ENCODE data around the gene DCDC2C.

Gene DCDC2C

GRCh38 chr2:3747032-3747654, 43.8 kb downstream of the DCDC2C start:
- no peak for DNase-seq

- DNase-seq, result no peak
Measured at GRCh38 chr2:3747826-3748225, 44.5 kb downstream of the DCDC2C start.

GRCh38 chr2:3749201-3749600, 45.8 kb downstream of the DCDC2C start:
- no peak for DNase-seq

- no peak for DNase-seq
Measured at GRCh38 chr2:3751251-3751650, 47.9 kb downstream of the DCDC2C start.

- no peak for DNase-seq
Measured at GRCh38 chr2:3751806-3752205, 48.4 kb downstream of the DCDC2C start.

DNA sequence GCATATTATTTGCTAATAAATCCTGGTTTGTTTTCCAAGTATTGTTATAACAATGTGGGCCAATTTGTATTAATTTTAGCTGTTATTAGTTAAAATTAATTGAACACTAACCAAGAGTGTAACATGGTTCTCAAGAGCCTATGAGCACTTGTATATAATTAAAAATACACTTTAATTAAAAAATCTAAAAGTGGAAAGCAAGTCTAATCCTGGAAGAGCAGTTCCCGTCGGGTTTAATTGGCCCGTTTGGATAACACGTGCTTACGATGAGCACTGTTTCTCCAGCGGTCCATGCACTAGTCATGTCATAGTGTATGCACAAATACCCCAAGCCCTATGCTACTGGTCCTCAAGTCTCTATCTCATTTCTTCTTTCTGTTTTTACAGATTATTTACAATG, 49.0 kb downstream of the DCDC2C start:
- DNase-seq, result no peak

- no peak for DNase-seq
Measured at GRCh38 chr2:3753561-3753960, 50.2 kb downstream of the DCDC2C start.

DNA sequence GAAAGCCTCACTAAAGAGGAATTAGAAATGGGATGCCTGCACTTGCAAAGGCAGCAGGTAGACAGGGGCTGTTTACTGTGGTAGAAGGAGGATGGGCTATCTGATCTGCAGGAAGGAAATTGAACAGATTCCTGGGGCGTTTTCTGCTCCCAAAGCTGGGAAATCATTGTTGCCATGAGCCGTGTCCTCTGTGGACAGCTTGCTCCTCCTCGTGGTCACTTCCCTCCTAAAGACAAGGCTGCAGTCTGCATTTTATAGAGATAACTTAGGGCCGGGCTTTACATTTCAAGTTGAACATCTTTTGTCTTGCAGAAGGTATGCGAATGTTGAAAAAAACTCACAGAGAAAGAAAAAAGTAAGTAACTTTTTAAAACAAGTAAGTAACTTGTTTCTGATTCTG, 50.9 kb downstream of the DCDC2C start:
- no peak for DNase-seq

- no peak for DNase-seq
Measured at GRCh38 chr2:3754795-3755194, 51.4 kb downstream of the DCDC2C start.

DNA sequence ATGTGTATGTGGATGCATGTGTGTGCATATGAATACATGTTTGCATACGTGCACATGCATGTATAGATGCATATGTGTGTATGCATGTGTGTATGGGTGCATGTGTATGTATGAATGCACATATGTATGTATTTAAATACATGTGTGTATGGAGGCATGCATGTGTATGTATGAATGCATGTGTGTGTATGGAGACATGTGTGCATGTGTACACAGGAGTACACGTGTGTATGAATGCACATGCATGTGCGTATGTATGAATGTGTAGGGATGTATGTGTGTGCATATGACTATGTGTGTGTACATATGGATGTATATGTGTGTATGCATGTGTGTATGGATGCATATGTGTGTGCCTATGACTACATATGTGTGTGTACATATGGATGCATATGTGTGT, 51.9 kb downstream of the DCDC2C start:
- DNase-seq, result no peak

DNA sequence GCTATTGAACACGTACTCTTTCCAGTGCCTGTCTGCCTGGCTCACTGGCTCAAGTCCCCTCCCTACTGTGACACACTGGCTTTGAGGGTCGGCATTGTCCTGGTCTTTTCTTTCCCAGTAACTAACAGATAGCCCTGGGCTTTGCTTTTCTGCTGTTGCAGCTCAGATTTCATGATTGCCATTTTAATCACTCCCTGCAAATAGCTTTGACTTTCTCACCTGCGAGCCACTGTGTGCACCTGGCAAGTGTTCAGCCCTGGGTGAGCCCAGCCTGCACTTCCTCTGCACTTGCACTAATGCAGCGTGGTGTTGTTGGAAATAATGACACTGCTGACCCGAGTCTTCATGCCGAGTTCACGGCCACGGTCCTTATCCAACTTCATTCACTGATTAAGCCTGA, 52.9 kb downstream of the DCDC2C start:
- DNase-seq, result no peak

DNA sequence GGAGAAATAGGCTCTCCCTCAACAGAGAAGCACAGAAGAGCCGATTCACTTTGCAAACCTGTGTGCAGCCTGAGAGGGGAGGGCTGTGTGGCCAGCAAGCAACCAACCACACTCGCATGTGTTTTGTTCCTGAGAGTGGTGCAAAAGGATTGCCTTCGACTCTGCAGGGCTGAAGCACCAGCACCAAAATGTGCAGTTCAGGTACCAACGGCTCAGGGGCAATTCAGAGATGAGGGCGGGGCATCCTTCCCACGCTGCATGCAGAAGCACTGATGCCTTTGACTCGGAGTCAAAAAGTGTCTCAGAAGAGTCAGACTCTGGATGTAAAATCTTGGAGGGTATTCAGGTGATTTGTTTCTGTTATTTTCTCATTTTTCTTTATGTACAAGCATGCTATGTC, 55.5 kb downstream of the DCDC2C start:
- DNase-seq, result no peak

DNA sequence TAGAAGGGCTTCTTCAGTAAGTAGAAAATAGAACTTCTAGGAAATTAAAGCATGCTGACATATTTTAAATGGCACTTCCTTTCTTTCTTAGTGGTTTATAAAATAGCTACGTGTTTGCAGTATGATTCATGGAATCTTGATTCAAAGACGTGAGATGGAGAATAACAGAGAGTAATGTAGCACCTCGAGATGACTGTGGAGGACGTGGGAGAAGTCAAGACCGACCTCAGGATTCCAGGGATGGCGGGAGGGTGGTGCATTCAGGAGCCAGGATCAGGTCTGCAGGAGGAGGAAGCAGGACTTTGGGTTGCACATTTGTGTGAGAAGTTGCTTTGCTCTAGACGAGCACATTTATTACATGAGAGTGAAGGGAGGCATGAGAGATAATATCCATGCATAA, 56.0 kb downstream of the DCDC2C start:
- no peak for DNase-seq

DNA sequence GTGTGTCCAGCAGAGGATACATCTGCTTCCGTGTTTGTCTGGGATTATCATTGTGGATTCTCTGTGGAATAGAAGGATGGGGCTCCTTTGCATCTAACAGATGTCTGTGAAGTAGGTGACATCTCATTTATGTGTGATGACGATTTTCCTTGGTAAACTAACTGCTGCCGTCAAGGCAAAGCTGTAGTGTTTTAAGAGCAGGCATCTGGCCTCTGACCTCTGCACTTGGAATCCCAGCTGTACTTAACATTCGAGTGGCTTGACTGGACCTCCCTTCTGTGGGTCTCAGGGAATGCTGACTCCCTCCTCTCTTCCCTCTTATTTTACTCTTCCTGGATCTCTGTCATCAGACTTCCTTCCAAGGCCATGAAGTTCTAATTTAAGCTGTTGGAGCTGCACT, 56.4 kb downstream of the DCDC2C start:
- DNase-seq, result no peak

DNA sequence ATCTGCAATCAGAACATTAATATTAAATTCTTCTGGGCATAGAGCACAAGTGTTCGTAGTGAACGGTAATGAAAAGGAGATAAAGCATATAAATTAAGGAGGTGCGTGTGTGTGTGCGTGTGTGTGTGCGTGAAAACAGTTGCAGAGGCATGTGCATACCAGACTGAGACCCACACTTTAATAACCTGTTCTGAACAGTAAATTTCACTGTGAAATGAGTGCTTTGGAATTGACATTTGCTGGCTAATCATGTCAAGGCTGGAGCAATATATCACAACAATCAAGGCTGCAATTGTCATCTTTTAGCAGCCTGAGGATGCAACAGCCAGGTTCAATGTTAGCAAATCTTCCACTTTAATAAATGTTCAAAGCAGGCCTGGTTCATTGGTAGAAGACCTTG, 57.9 kb downstream of the DCDC2C start:
- no peak for DNase-seq

GRCh38 chr2:3762771-3763447, 59.5 kb downstream of the DCDC2C start:
- DNase-seq, result no peak

- no peak for DNase-seq
Measured at GRCh38 chr2:3766824-3767223, 63.4 kb downstream of the DCDC2C start.

DNA sequence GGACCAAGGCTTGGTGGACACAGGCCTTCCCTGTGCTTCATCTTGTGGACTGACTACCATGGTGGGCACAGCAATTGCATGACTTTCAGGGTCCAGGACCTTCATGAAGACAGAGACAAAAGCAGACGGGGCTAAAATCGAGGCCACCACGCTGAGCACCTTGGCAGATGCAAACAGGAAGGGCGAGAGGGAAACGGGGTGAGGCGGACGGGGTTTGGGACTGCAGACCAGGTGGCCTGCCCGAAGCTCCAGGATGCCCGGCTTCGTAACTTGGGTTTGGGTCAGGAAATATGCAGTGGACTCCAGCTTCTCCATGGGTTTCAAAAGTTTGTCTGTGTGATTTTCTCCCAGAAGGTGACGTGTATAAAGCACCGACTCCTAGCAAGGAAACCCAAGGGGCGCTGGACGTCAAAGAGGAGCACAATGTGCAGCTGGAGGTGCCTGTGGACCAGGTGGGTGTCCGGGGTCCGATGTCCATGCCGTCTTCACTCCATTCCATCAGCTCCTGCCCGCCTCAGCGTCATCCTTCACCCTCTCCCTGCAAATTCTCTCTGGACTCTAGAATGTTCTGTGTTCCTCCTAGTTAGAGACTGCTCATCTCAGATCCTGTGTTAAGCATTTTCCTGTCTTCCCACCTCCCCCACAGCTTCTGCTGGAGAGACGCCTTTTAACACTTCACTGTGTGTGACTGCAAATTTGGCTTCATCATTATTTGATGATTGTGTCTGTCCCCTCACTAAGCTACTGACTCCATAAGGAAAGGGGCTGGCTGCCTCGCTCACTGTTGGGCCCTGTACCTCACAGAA, 65.8 kb downstream of the DCDC2C start:
- DNase-seq, result no peak

DNA sequence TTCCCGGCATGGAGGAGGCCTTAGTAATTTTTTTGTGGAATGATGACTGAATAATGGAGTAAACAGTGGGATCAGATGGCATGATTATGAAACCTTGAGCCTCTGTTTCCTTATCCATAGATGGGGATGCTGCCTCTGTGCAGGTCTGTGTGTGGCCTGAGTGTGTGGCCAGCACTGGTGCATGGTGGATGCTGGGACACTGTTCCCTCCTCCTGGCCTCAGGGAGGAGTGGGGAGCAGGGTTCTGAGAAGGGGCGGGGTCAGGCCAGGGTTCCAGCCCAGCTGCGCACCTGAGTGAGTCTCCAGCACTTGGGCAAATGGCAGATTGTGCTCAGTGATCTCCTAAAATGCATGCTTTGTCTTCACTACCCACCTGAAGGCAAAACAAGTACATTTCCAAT, 66.4 kb downstream of the DCDC2C start:
- no peak for DNase-seq

DNA sequence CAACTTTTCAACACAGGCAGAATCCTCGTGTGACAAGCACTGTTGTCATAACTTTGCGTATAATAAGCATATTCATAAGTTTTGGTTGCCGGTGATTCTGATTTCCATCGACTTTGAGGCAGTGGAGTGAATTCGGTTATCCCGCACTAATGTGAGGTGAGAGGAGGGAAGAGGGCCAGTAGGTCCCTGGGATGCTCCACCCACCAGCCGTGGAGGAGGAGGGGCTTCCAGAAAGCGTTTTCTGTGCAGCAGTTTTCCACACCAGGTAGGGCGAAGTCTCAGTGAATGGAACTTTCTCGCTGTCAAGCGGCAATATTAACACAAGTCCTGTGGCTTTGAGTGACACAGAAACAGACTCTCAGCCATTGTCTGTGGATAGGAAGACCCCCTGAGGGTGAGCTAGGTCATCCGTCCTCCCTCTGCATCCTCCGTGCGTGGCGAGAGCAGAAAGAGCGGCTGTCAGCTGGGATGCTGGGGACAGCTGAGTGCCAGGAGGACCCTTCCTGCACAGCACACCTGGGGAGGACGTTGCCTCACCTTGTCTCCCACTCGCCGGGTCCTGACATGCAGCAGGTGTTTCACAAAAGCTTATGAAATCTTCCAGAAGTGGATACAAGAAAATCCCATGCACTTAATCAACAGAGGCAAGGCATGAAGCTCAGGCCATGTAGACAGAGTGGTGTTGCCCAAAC, 67.5 kb downstream of the DCDC2C start:
- DNase-seq, result no peak

DNA sequence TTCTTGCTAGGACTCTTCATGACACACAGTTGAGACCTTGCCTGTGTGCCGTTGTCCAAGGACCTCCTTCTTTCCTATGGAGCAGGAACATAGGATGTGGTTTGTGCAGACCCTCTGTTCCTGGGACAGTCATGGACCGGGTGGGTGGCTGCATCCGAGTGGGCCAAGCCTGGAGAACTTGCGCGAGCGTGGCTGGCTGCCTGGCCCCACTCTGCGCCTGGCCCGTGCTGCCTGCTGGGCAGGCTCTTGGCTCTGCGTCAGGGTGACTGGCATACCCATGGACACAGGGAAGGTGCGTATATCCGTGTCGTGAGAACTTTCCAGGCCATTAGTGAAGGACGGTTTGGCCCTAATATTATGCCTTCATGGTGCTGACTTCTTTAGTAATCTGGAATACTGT, 68.2 kb downstream of the DCDC2C start:
- no peak for DNase-seq

DNA sequence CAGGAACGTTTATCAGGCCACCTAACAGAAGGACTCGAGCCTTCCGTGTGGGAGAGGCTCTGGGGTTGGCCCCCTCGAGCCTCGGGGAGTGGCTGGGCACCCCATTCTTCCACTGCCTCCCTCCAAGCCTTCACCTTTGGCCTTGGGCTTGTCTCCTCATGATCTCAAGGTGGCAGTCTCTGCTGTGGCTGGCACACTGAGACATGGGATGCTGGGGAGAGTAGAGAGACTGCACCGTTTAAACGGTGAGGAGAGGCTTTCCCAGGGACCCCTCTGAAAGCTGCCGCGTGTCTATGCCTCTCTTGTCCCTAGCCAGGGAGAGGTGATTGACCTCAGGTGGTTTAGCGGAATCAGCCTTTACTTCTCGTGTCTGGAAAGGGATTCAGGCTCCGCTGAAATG, 71.0 kb downstream of the DCDC2C start:
- no peak for DNase-seq

- no peak for DNase-seq
Measured at GRCh38 chr2:3776311-3776710, 72.9 kb downstream of the DCDC2C start.

DNA sequence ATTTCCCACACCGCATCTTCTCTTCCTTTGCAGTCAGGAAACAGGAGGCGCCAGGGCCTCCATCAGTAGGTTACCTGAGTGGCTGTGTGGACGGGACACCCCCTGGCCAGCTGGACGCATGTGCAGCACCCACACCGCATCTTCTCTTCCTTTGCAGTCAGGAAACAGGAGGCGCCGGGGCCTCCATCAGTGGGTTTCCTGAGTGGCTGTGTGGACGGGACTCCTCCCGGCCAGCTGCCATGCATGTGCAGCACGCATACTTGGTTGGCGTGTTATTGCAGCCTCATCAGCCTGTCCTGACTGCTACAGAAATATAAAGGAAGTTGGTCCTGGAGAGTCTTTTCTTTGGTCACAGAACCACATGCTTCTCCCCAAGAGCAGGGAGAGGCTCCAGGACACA, 74.6 kb downstream of the DCDC2C start:
- no peak for DNase-seq
